Caco-2 (cell line): ENCODE data around the gene E2F6. TPM values are rescaled to one million over a fixed set of nuclear protein-coding genes. Genes with fewer than 3 reads are reported as not detected.

Source experiments
- BruUV-seq: library from RNA; stranded (reverse); fragments of 400-500 nt; replicated peaks from 2 replicates; lab custom pipeline; 2021; lab: Mats Ljungman, UMichigan
- CTCF ChIA-PET: fragments of 300-600 bp; sonication (Branson Sonifier 250); formaldehyde crosslinking; loops from one replicate; lab custom pipeline; 2022; ENCODE audit warnings: antibody characterized with exemption; lab: Charles Lee
- POLR2A ChIA-PET: fragments of 300-600 bp; sonication (Branson Sonifier 250); formaldehyde crosslinking; loops from one replicate; lab custom pipeline; 2022; ENCODE audit warnings: antibody characterized with exemption; lab: Charles Lee
- DNase-seq, 2 experiments: peaks; one replicate each; pipeline versions ENCODE4 v3.0.0 to v3.0.0-alpha.2; 2020 to 2022
- H3K27me3 ChIP-seq: replicated peaks from 2 replicates; pipeline ENCODE4 v1.6.0; 2011; ENCODE audit warnings: low read length; ENCODE audit not compliant: control insufficient read depth, insufficient read depth
- H3K36me3 ChIP-seq: 2 replicates; pipeline ENCODE4 v1.5.1; 2011; ENCODE audit warnings: low read length; ENCODE audit not compliant: control insufficient read depth, insufficient read depth
- H3K4me1 ChIP-seq: fragments of 250-450 bp; sonication (Bioruptor Pico); 2 replicates; pipeline ENCODE4 v1.5.1; 2020; ENCODE audit warnings: mild to moderate bottlenecking
- H3K4me3 ChIP-seq: 2 replicates; pipeline ENCODE4 v1.5.1; 2011; ENCODE audit warnings: low read depth, mild to moderate bottlenecking, control low read depth, low read length
- H3K9me3 ChIP-seq: fragments of 250-450 bp; sonication (Bioruptor Pico); 2 replicates; pipeline ENCODE4 v1.5.1; 2020; ENCODE audit warnings: mild to moderate bottlenecking, moderate library complexity
- H3K27ac Mint-ChIP-seq: one replicate; pipeline ENCODE4 v1.8.0; 2022; ENCODE audit warnings: mixed read lengths; ENCODE audit not compliant: unreplicated experiment
- H3K27me3 Mint-ChIP-seq: one replicate; pipeline ENCODE4 v1.8.0; 2022; ENCODE audit warnings: mixed read lengths; ENCODE audit not compliant: insufficient read depth, unreplicated experiment
- H3K36me3 Mint-ChIP-seq: one replicate; pipeline ENCODE4 v1.8.0; 2022; ENCODE audit warnings: mild to moderate bottlenecking, mixed read lengths; ENCODE audit not compliant: insufficient read depth, unreplicated experiment
- H3K4me1 Mint-ChIP-seq: one replicate; pipeline ENCODE4 v1.8.0; 2022; ENCODE audit warnings: low read depth, mixed read lengths; ENCODE audit not compliant: unreplicated experiment
- H3K4me3 Mint-ChIP-seq: one replicate; pipeline ENCODE4 v1.8.0; 2022; ENCODE audit warnings: mild to moderate bottlenecking, moderate library complexity, mixed read lengths; ENCODE audit not compliant: unreplicated experiment
- H3K9me3 Mint-ChIP-seq: one replicate; pipeline ENCODE4 v1.8.0; 2022; ENCODE audit warnings: mixed read lengths; ENCODE audit not compliant: unreplicated experiment
- CTCF ChIP-seq, 2 experiments: fragments of 200-600 bp in 1 of 2; IDR thresholded peaks; 1 replicate in 1 of 2; 2 replicates in 1 of 2; pipeline versions ENCODE4 v1.5.1 to v1.8.0; 2011 to 2022; ENCODE audit warnings: antibody characterized with exemption in 1 of 2, control low read depth in 1 of 2, inconsistent platforms in 1 of 2, low read depth in 1 of 2, low read length in 1 of 2, mild to moderate bottlenecking in 1 of 2, moderate library complexity in 1 of 2; ENCODE audit not compliant: insufficient read depth in 1 of 2, severe bottlenecking in 1 of 2, unreplicated experiment in 1 of 2
- intact Hi-C: fragments of 100-400 bp; cut with micrococcal nuclease; formaldehyde crosslinking; loops from one replicate; pipeline ENCODE4 v1.10.0; 2022; ENCODE audit not compliant: unreplicated experiment
- total RNA-seq: library from RNA; stranded (reverse); gene quantifications from 2 replicates; pipeline ENCODE4 v1.2.3, GENCODE V29; 2022

Gene E2F6
- total RNA-seq, 1 experiment from 2014 or later: 44.5 TPM

- intact Hi-C loops: no loop called here
- DNase-seq: no peak
- H3K27ac Mint-ChIP-seq: no peak overlapping the region
- no peaks in the 10 kb centered on the region for H3K27me3 Mint-ChIP-seq
- TF ChIP-seq CTCF (IDR thresholded peaks at IDR 0.05; ENCODE audit: insufficient read depth in 1 of 2, low read depth in 1 of 2, low read length in 1 of 2, severe bottlenecking in 1 of 2, unreplicated experiment in 1 of 2): no peak
- Histone ChIP-seq H3K9me3 (no peaks in the 10 kb centered on the region), H3K36me3 (no peaks in the 10 kb centered on the region), H3K4me1 (peaks cover 9% of the 10 kb centered on the region), H3K27me3 (no peaks in the 10 kb centered on the region), H3K4me3 (no peak overlapping the region)
- no peak overlapping the region for H3K4me3 Mint-ChIP-seq
- no TSS peak for BruUV-seq
- CTCF ChIA-PET: no interaction called here
- peaks cover 9% of the 10 kb centered on the region for H3K9me3 Mint-ChIP-seq
- POLR2A ChIA-PET: no interaction called here
- H3K36me3 Mint-ChIP-seq: no peaks in the 10 kb centered on the region
- peaks cover 15% of the 10 kb centered on the region for H3K4me1 Mint-ChIP-seq
Measured at GRCh38 chr2:11402436-11402835, 63.5 kb downstream of the E2F6 start.

DNA sequence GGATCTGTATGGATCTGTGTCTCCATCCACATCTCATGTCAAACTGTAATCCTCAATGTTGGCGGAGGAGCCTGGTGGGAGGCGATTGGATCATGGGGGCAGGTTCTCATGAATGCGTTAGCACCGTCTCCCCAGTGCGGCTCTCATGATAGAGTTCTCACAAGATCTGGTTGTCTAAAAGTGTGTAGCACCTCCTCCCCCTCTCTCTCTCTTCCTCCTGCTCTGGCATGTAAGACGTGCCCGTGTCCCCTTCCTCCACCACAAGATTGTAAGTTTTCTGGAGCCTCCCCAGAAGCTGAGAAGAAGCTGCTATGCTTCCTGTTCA is 66.6 kb downstream of the E2F6 start:
- H3K27me3 Mint-ChIP-seq: no peaks in the 10 kb centered on the region
- H3K27ac Mint-ChIP-seq: no peak overlapping the region
- intact Hi-C loops: no loop called here
- no peaks in the 10 kb centered on the region for H3K36me3 Mint-ChIP-seq
- no peaks in the 10 kb centered on the region for H3K9me3 ChIP-seq
- H3K9me3 Mint-ChIP-seq: peaks cover 9% of the 10 kb centered on the region
- H3K4me3 Mint-ChIP-seq: no peak overlapping the region
- ChIA-PET POLR2A (no interaction called here), CTCF (no interaction called here)
- H3K4me3 ChIP-seq: no peak overlapping the region
- no TSS peak for BruUV-seq
- peaks cover 15% of the 10 kb centered on the region for H3K4me1 Mint-ChIP-seq
- H3K27me3 ChIP-seq: no peaks in the 10 kb centered on the region
- no peak for DNase-seq
- H3K4me1 ChIP-seq: peaks cover 5% of the 10 kb centered on the region; the same call in 1 of the 2 replicates
- TF ChIP-seq CTCF (IDR thresholded peaks at IDR 0.05; ENCODE audit: insufficient read depth in 1 of 2, low read depth in 1 of 2, low read length in 1 of 2, severe bottlenecking in 1 of 2, unreplicated experiment in 1 of 2): no peak
- H3K36me3 ChIP-seq: no peaks in the 10 kb centered on the region

- POLR2A ChIA-PET: no interaction called here
- Histone ChIP-seq H3K36me3 (no peaks in the 10 kb centered on the region), H3K4me3 (no peak overlapping the region), H3K9me3 (no peaks in the 10 kb centered on the region), H3K27me3 (no peaks in the 10 kb centered on the region), H3K4me1 (peaks cover 5% of the 10 kb centered on the region; the same call in 1 of the 2 replicates)
- no peak overlapping the region for H3K4me3 Mint-ChIP-seq
- H3K27ac Mint-ChIP-seq: no peak overlapping the region
- TF ChIP-seq CTCF (IDR thresholded peaks at IDR 0.05; ENCODE audit: insufficient read depth in 1 of 2, low read depth in 1 of 2, low read length in 1 of 2, severe bottlenecking in 1 of 2, unreplicated experiment in 1 of 2): no peak
- CTCF ChIA-PET: no interaction called here
- H3K27me3 Mint-ChIP-seq: no peaks in the 10 kb centered on the region
- DNase-seq: no peak
- H3K9me3 Mint-ChIP-seq: peaks cover 9% of the 10 kb centered on the region
- BruUV-seq: no TSS peak
- peaks cover 11% of the 10 kb centered on the region for H3K4me1 Mint-ChIP-seq
- intact Hi-C loops: no loop called here
- no peaks in the 10 kb centered on the region for H3K36me3 Mint-ChIP-seq
Measured at GRCh38 chr2:11398750-11399437, 67.1 kb downstream of the E2F6 start.
